GM18520 (cell line): ENCODE measurements around the gene KAT8.
A peak's percentile ranks its signal among the peaks of the same experiment; 100 is the strongest.
"Not testable (repeated sequence)": the region's sequence is repeated elsewhere in the genome, so short reads cannot be mapped to it uniquely, and the experiment has no call there.

Experiments used
- ATAC-seq: cut with Tn5 transposase; IDR thresholded peaks from one replicate; pipeline ENCODE4 v1.9.1; 2021; ENCODE audit not compliant: unreplicated experiment

KAT8 gene

GRCh38 chr16:31144418-31144817 lies 27.0 kb downstream of the KAT8 start:
- ATAC-seq, result not testable (repeated sequence)

DNA sequence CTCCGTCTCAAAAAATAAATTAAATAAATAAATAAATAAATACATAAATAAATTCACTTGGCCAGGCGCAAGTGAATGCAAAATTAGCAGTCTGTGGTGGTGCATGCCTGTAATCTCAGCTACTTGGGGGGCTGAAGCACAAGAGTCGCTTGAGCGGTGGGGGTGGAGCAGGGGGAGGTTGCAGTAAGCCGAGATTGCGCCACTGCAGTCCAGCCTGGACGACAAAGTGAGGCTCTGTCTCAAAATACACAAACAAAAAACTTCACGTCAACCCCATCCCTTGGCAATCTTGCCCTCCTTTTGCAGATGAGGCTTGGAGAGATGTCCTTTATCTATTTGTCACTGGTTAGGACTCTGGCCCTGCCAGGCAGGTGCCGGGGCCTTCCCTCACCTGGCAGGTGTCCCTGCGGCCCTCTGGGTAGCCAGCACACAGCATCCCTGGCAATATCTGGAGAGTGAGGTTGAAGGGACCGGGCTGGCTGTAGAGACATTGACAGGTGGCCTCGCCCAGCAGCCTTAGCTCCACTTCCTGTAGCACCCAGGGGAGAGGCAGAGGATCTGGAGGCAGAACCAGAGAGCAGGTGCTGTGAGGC lies 28.0 kb downstream of the KAT8 start:
- ATAC-seq, result no peak

- no peak for ATAC-seq
Measured at GRCh38 chr16:31147574-31147973, 30.1 kb downstream of the KAT8 start.

GRCh38 chr16:31148281-31148728 lies 30.8 kb downstream of the KAT8 start:
- ATAC-seq, result no peak

DNA sequence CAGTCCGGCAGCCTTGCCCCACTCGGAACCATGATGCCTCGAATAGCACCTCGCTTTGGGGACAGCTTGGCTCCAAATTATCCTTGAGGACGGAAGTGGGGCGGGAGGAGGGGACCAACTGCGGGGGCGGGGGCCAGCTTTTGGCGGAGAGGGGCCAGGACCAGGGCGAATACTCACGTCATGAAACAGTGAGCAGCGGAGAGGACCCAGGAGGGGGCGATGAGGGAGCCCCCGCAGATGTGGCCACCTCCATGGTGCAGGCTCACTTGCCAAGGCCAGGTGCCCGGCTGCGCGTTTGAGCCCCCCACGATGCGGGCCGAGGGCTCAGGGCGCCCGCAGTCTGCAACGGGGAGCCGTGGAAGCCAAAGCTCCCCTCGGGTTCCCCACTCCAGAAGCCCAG lies 31.4 kb downstream of the KAT8 start:
- ATAC-seq, result no peak

GRCh38 chr16:31149332-31149731 lies 31.9 kb downstream of the KAT8 start:
- no peak for ATAC-seq

GRCh38 chr16:31149894-31150890 lies 32.7 kb downstream of the KAT8 start, which contains the start of gene PRSS36:
Gene PRSS36 (minus strand): TSS chr16:31150066. CDS start chr16:31150035, 31 bp downstream.
- no peak for ATAC-seq

- ATAC-seq, result not testable (repeated sequence)
Measured at GRCh38 chr16:31150976-31151375, 33.5 kb downstream of the KAT8 start.

DNA sequence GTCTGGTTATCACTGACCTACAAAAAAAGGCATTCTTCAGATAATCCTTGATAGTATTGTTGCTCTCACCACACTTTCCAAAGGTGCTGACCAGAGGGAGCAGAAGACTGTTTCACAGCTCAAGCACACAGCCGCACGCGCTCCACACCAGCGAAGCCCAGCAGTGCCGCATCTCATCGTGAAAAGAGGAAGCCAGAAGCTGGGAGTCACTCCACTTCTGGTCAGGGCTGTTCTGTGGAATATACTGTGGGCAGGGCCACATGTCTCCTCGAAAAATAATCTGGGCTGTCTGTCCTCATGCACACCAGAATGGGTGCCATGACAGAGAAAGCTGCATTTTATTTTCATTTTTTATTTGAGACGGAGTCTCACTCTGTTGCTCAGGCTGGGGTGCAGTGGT lies 39.7 kb downstream of the KAT8 start:
- ATAC-seq, result no peak

GRCh38 chr16:31167315-31167714 lies 49.9 kb downstream of the KAT8 start:
- no peak for ATAC-seq

GRCh38 chr16:31168848-31169247 lies 51.4 kb downstream of the KAT8 start:
- no peak for ATAC-seq

- ATAC-seq, result not testable (repeated sequence)
Measured at GRCh38 chr16:31170048-31170447, 52.6 kb downstream of the KAT8 start.

DNA sequence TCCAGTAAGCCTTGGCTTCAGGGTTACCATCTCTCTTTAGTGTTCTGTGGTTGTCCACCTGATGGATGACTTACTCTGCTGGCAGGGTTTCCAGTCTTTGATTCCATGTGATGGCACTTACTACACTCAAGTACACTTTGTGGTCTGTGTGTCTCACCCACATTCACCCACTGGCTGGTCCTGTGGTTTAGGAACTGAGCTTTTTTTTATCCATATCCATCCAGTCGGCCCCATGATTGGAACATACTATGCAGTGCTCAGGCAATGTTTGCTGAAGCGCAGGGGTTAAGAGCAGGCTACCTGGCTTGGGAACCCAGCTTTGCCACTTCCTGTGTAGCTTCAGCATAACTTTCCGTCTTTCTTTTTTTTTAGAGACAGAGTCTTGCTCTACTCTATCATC lies 59.7 kb downstream of the KAT8 start:
- no peak for ATAC-seq

DNA sequence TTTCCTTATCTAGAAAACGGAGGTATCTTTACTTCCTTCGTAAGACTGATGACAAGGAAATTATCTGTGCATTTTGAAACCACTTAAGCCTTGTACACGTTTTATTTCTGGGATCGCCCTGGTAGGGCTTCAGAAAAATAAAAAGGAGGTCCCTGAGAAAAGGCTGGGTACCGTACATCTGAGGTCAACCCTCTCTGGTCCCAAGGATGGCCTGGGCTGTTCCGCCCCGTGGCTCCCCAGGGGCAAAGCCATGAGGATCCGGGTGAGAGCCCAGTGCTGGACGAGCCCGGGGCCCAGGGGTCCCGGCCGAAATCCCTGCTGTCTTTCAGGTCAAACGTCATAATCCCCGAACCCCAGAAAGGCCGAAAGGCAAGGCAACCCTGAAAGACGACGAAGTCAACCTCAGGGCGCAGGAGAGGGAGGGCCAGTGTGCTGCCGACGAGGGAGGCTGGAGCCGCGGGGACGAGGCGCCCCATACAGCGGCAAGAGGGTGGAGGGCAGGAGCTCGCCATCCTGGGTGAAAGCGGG lies 61.8 kb downstream of the KAT8 start:
- ATAC-seq, result no peak

- ATAC-seq, result peak; percentile 44
Measured at GRCh38 chr16:31179747-31180459, 62.4 kb downstream of the KAT8 start, which contains the start of gene FUS. Gene FUS (plus strand): TSS chr16:31180139. CDS start chr16:31180215, 76 bp downstream.
